Smooth muscle cell (in vitro differentiated cells): ENCODE data around the gene GMCL1. TPM values are rescaled to one million over a fixed set of nuclear protein-coding genes. Genes with fewer than 3 reads are reported as not detected.

Experiments used
- DNase-seq: peaks from one replicate; lab custom pipeline; 2025; ENCODE audit not compliant: unreplicated experiment; lab: John Stamatoyannopoulos, UW
- H2AFZ ChIP-seq: fragments of 200-600 bp; sonication (generic); 2 replicates; pipeline ENCODE4 v1.6.0; 2016; ENCODE audit warnings: antibody characterized with exemption, low read depth, mild to moderate bottlenecking
- H3F3A ChIP-seq: fragments of 200-600 bp; sonication (generic); 2 replicates; pipeline ENCODE4 v1.6.0; 2017; ENCODE audit warnings: antibody characterized with exemption, low read depth
- H3K27ac ChIP-seq: fragments of 200-600 bp; sonication (generic); 2 replicates; pipeline ENCODE4 v1.5.1; 2016; ENCODE audit warnings: low read depth, mild to moderate bottlenecking
- H3K27me3 ChIP-seq: fragments of 200-600 bp; sonication (generic); 2 replicates; pipeline ENCODE4 v1.6.1; 2016; ENCODE audit warnings: low read depth, mild to moderate bottlenecking
- H3K36me3 ChIP-seq: fragments of 200-600 bp; sonication (generic); 2 replicates; pipeline ENCODE4 v1.5.1; 2016; ENCODE audit warnings: low read depth
- H3K4me1 ChIP-seq: fragments of 200-600 bp; sonication (generic); 2 replicates; pipeline ENCODE4 v1.5.1; 2016; ENCODE audit warnings: low read depth
- H3K4me2 ChIP-seq: fragments of 200-600 bp; sonication (generic); 2 replicates; pipeline ENCODE4 v1.6.0; 2016; ENCODE audit warnings: mild to moderate bottlenecking
- H3K4me3 ChIP-seq: fragments of 200-600 bp; sonication (generic); 2 replicates; pipeline ENCODE4 v1.5.1; 2016; ENCODE audit warnings: mild to moderate bottlenecking
- H3K79me2 ChIP-seq: fragments of 200-600 bp; sonication (generic); 2 replicates; pipeline ENCODE4 v1.6.0; 2016; ENCODE audit warnings: low read depth, mild to moderate bottlenecking
- H3K9ac ChIP-seq: fragments of 200-600 bp; sonication (generic); 2 replicates; pipeline ENCODE4 v1.6.0; 2016; ENCODE audit warnings: low read depth
- H3K9me3 ChIP-seq: fragments of 200-600 bp; sonication (generic); replicated peaks from 2 replicates; pipeline ENCODE4 v1.5.1; 2016; ENCODE audit warnings: low read depth
- H4K20me1 ChIP-seq: fragments of 200-600 bp; sonication (generic); 2 replicates; pipeline ENCODE4 v1.6.0; 2016; ENCODE audit warnings: low read depth
- WGBS: methylation state at CpG from one replicate; pipeline ENCODE4 v1.1.7; 2016; ENCODE audit warnings: low lambda C conversion rate; 5-methylcytosine and 5-hydroxymethylcytosine counted together
- polyA plus RNA-seq: library from polyadenylated mRNA; unstranded; fragments of >200 nt; fragmentation: Nextera tagmentation; extraction: Ambion mirVana; gene quantifications from 2 replicates; pipeline ENCODE4 v1.2.1, GENCODE V29; 2016
- total RNA-seq: library from RNA; depleted of rRNA; stranded (reverse); fragments of >200 nt; gene quantifications from 2 replicates; pipeline ENCODE4 v1.2.3, GENCODE V29; 2014
- TF ChIP-seq, protein P1 (sequence below): fragments of 200-600 bp; sonication (generic); IDR thresholded peaks from 2 replicates; pipeline ENCODE4 v1.5.1; 2017; ENCODE audit warnings: borderline replicate concordance, mild to moderate bottlenecking, antibody characterized with exemption; ENCODE audit not compliant: insufficient read depth, poor library complexity, severe bottlenecking

GMCL1 gene
- total and polyA plus RNA-seq, 2 experiments from 2014 or later = 10.4 to 10.6 TPM

DNA sequence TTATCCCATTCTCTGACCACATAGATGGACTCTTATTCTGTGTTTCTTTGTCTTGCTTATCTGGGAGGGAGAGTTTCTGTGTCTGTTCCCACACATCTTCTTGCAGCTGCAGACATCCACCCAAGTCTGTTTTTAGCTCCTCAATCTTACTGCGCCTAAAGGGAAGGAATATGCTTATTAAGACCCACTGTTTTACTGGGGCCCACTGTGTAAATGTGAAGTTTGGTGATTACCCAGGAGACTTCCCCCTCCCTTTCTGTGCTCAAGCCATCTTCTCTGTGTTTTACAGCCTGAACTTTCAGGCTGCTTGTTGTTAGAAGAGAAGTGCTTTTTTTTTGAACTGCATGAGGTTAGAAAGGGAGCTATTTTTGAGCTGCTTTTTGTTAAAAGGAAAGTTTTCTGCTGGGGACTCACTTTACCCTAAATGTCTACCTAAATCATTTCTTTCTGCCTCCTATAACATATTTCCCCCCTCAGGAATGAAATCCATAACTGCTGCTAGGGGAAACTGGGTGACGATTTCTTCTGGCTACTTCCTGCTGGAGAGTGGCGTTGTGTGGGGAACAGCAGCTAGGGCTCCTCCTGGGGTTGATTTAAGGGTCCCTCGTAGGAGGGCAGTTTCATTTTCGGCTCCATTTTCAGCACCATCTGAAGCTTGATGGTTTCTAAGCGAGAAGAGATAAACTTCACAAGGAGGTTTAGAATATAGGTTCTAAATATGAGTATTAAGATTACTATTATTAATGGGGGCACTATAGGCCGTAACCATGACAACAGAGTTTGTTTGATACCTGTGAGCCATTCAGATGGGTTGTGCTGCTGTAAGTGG lies 39.5 kb upstream of the GMCL1 start:
- peak overlapping the region; percentile 49 for H2AFZ ChIP-seq
- no peaks in the 10 kb centered on the region for H4K20me1 ChIP-seq
- H3K27ac ChIP-seq = peak overlapping the region; percentile 99
- peak overlapping the region; percentile 74 for H3K4me2 ChIP-seq
- H3K9ac ChIP-seq = peak overlapping the region; percentile 93
- peaks cover 11% of the 10 kb centered on the region for H3F3A ChIP-seq
- DNase-seq = no peak
- 55% methylated on average over 7 of the region's 7 CpGs for WGBS
- no peaks in the 10 kb centered on the region for H3K79me2 ChIP-seq
- H3K9me3 ChIP-seq = no peaks in the 10 kb centered on the region
- no peak overlapping the region for H3K4me3 ChIP-seq
- no peaks in the 10 kb centered on the region for H3K27me3 ChIP-seq
- no peaks in the 10 kb centered on the region for H3K36me3 ChIP-seq
- H3K4me1 ChIP-seq = peaks cover 26% of the 10 kb centered on the region
- TF ChIP-seq, protein P1, sequence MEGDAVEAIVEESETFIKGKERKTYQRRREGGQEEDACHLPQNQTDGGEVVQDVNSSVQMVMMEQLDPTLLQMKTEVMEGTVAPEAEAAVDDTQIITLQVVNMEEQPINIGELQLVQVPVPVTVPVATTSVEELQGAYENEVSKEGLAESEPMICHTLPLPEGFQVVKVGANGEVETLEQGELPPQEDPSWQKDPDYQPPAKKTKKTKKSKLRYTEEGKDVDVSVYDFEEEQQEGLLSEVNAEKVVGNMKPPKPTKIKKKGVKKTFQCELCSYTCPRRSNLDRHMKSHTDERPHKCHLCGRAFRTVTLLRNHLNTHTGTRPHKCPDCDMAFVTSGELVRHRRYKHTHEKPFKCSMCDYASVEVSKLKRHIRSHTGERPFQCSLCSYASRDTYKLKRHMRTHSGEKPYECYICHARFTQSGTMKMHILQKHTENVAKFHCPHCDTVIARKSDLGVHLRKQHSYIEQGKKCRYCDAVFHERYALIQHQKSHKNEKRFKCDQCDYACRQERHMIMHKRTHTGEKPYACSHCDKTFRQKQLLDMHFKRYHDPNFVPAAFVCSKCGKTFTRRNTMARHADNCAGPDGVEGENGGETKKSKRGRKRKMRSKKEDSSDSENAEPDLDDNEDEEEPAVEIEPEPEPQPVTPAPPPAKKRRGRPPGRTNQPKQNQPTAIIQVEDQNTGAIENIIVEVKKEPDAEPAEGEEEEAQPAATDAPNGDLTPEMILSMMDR = no peak

DNA sequence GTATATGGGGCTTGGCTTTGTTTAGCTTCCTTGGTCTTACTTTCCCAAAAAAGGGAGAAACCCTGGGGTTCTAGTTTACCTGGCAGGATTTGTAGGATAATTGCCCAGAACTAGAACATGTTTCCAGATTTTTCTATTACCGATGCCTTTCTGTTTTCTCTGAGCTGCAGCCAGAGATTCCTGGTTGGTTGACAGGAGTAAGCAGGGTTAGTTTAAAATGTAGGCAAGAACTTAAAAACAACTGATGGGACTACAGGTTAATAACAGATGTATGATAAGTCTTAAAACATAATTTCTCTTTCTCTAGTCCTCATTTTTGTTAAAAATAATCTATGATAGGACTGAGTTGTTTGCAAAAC lies 38.9 kb upstream of the GMCL1 start:
- Histone ChIP-seq H4K20me1 (no peaks in the 10 kb centered on the region), H3K4me1 (peaks cover 26% of the 10 kb centered on the region), H3K9ac (peak overlapping the region; percentile 93), H3F3A (peaks cover 11% of the 10 kb centered on the region), H3K4me3 (no peak overlapping the region), H3K79me2 (no peaks in the 10 kb centered on the region), H2AFZ (no peak overlapping the region), H3K9me3 (no peaks in the 10 kb centered on the region), H3K36me3 (no peaks in the 10 kb centered on the region), H3K27ac (peak overlapping the region; percentile 99), H3K4me2 (peak overlapping the region; percentile 74), H3K27me3 (no peaks in the 10 kb centered on the region)
- TF ChIP-seq, protein P1 = no peak
- no peak for DNase-seq
- WGBS = 90% methylated on average over 1 of the region's 1 CpG

DNA sequence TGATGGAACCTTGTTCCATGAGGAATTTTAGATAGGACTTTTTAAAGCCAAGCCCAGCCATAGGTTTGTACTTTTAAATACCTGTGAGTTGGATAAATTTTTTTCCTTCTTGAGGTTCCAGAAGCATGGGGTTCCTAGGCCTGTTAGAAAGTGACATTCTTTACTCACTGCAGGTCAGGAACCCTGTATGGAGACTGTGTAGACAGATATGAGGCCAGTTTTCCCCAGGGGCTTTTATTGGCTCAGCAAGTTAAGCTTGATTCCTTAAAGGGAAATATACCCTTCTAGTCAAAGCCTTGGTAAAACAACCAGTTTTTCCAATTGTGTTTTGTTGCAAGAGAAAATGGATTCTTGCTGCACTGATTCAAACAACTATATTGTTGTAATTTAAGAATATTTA lies 38.4 kb upstream of the GMCL1 start:
- no peaks in the 10 kb centered on the region for H3K36me3 ChIP-seq
- no peaks in the 10 kb centered on the region for H3K27me3 ChIP-seq
- peaks cover 11% of the 10 kb centered on the region for H3F3A ChIP-seq
- H3K4me3 ChIP-seq = no peak overlapping the region
- no peaks in the 10 kb centered on the region for H3K79me2 ChIP-seq
- peaks cover 26% of the 10 kb centered on the region for H3K4me1 ChIP-seq
- H3K27ac ChIP-seq = peak overlapping the region; percentile 99
- TF ChIP-seq, protein P1 = no peak
- H4K20me1 ChIP-seq = no peaks in the 10 kb centered on the region
- H3K9me3 ChIP-seq = no peaks in the 10 kb centered on the region
- H3K9ac ChIP-seq = peak overlapping the region; percentile 93
- H3K4me2 ChIP-seq = peak overlapping the region; percentile 74
- no peak for DNase-seq
- H2AFZ ChIP-seq = no peak overlapping the region

DNA sequence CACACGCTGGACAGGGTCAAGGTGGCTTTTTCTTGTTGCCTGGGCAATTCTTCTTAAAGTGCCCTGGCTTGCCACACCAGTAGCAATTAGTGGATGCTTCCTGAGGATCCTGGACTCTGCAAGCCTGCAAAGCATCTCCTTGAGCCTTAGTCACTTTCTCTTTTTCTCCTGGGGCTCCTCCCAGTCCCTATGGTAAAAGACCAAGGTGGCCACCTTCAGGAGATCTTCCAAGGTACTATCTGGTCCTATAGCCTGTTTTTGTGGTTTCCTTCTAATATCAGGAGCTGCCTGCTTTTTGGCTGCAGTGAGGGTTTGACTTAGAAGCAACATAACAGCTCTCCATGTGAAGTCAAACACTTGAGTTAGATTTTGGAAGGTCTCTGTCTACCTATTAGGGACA lies 33.3 kb upstream of the GMCL1 start:
- H3K79me2 ChIP-seq = no peaks in the 10 kb centered on the region
- H3K27me3 ChIP-seq = no peaks in the 10 kb centered on the region
- H3K27ac ChIP-seq = no peak overlapping the region
- no peak overlapping the region for H2AFZ ChIP-seq
- peaks cover under 1% of the 10 kb centered on the region for H3F3A ChIP-seq
- H3K9me3 ChIP-seq = no peaks in the 10 kb centered on the region
- H4K20me1 ChIP-seq = no peaks in the 10 kb centered on the region
- WGBS = 87% methylated on average over 1 of the region's 1 CpG
- DNase-seq = no peak
- H3K9ac ChIP-seq = no peak overlapping the region
- TF ChIP-seq, protein P1 = no peak
- H3K36me3 ChIP-seq = no peaks in the 10 kb centered on the region
- H3K4me3 ChIP-seq = no peak overlapping the region
- peaks cover 16% of the 10 kb centered on the region for H3K4me1 ChIP-seq
- no peak overlapping the region for H3K4me2 ChIP-seq
